ENCODE measurements around the gene ORM1. TPM values are rescaled to one million over a fixed set of nuclear protein-coding genes. Genes with fewer than 3 reads are reported as not detected.

Gene ORM1
- total RNA-seq, 1 experiment from 2014 or later: not detected

DNA sequence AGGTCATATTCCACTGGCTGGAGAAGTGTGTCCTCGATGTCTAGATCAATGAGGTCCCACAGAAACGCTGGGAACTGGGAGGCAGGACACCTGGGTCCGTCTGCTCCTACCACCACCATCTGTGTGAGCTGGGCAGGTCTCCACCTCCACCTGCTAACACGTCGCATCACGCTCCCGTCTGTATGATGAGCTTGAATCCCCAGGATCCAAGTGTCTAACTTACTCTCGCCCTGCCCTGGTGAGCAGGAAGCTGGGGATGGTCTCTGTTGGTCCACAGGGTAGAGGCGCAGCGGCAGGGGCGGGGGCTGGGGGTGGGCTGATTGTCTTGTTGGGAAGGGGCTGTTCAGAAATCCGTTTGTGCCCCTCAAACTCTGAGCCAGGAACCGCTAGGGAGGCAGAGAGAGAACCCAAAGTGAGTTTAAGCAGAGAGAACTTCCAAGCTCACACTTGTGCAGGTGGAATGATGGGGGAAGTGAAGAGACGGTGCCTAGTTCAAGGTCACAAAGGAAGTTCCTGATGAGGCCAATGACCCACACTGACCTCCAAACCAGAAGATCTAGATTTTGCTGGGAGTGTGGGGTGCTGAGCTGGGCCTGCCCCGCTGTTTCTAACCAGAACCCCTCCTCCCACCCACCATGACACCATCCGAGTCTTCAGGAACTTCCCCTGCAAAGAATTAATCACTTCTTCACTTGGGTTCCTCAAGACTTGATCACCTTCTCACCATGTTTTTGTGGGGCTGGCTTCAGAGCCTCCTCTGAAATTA, 27.9 kb downstream of the ORM1 start:
- Histone ChIP-seq H3K27ac (ENCODE audit: low read length) (no peak overlapping the region), H3K4me1 (ENCODE audit: low read length) (peaks cover 12% of the 10 kb centered on the region), H3K79me2 (ENCODE audit: low read length) (no peaks in the 10 kb centered on the region), H3K9me3 (ENCODE audit: low read length) (no peaks in the 10 kb centered on the region), H3K9ac (ENCODE audit: low read length) (no peak overlapping the region), H3K27me3 (ENCODE audit: low read length) (no peaks in the 10 kb centered on the region), H4K20me1 (ENCODE audit: insufficient read depth, low read depth, low read length) (no peaks in the 10 kb centered on the region), H3K9me2 (replicated peaks; ENCODE audit: insufficient read depth, low read length) (no peaks in the 10 kb centered on the region), H3K4me2 (ENCODE audit: low read depth, low read length, poor library complexity, severe bottlenecking) (no peak overlapping the region), H3K4me3 (ENCODE audit: low read length) (no peak overlapping the region), H3K36me3 (ENCODE audit: insufficient read depth, low read length) (peaks cover 54% of the 10 kb centered on the region), H2AFZ (ENCODE audit: low read length) (no peak overlapping the region)
- DNase-seq: no peak

DNA sequence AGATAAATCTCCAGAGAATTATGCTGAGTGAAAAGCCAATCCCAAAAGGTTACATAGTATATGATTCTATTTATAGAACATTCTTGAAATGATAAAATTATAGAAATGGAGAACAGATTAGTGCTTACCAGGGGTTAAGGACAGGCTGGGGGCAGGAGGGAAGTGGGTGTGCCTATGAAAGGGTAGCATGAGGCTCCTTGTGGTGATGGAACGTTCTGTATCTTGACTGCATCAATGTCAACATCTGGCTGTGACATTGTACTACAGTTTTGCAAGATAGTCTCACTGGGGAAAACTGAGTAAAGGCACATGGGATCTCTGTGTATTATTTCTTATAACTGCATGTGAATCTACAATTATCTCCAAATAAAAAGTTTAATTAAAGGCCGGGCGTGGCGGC, 29.0 kb downstream of the ORM1 start:
- no peak overlapping the region for H3K27ac ChIP-seq (ENCODE audit: low read length)

GRCh38 chr9:114355821-114356220, 32.9 kb downstream of the ORM1 start:
- Histone ChIP-seq H3K4me1 (ENCODE audit: low read length) (no peaks in the 10 kb centered on the region), H4K20me1 (ENCODE audit: insufficient read depth, low read depth, low read length) (no peaks in the 10 kb centered on the region), H2AFZ (ENCODE audit: low read length) (no peak overlapping the region), H3K27me3 (ENCODE audit: low read length) (no peaks in the 10 kb centered on the region), H3K9me3 (ENCODE audit: low read length) (no peaks in the 10 kb centered on the region), H3K27ac (ENCODE audit: low read length) (no peak overlapping the region), H3K4me3 (ENCODE audit: low read length) (no peak overlapping the region), H3K79me2 (ENCODE audit: low read length) (0 out of 2 replicates have a peak, but pooled peaks cover 3% of the 10 kb centered on the region), H3K4me2 (ENCODE audit: low read depth, low read length, poor library complexity, severe bottlenecking) (no peak overlapping the region), H3K36me3 (ENCODE audit: insufficient read depth, low read length) (peaks cover 47% of the 10 kb centered on the region), H3K9ac (ENCODE audit: low read length) (no peak overlapping the region), H3K9me2 (replicated peaks; ENCODE audit: insufficient read depth, low read length) (no peaks in the 10 kb centered on the region)
- DNase-seq: no peak

More for the DNA sequence above, 29.0 kb downstream of the ORM1 start:
- Histone ChIP-seq H4K20me1 (ENCODE audit: insufficient read depth, low read depth, low read length) (no peaks in the 10 kb centered on the region), H3K9me2 (replicated peaks; ENCODE audit: insufficient read depth, low read length) (no peaks in the 10 kb centered on the region), H3K4me2 (ENCODE audit: low read depth, low read length, poor library complexity, severe bottlenecking) (no peak overlapping the region), H3K4me3 (ENCODE audit: low read length) (no peak overlapping the region), H3K9me3 (ENCODE audit: low read length) (no peaks in the 10 kb centered on the region), H3K27me3 (ENCODE audit: low read length) (no peaks in the 10 kb centered on the region), H2AFZ (ENCODE audit: low read length) (no peak overlapping the region), H3K36me3 (ENCODE audit: insufficient read depth, low read length) (peaks cover 55% of the 10 kb centered on the region), H3K9ac (ENCODE audit: low read length) (no peak overlapping the region), H3K4me1 (ENCODE audit: low read length) (peaks cover 12% of the 10 kb centered on the region), H3K79me2 (ENCODE audit: low read length) (0 out of 2 replicates have a peak, but pooled peaks cover 3% of the 10 kb centered on the region)
- DNase-seq: no peak

GRCh38 chr9:114356792-114357191, 33.9 kb downstream of the ORM1 start:
- H3K79me2 ChIP-seq (ENCODE audit: low read length): 0 out of 2 replicates have a peak, but pooled peaks cover 3% of the 10 kb centered on the region
- H3K27ac ChIP-seq (ENCODE audit: low read length): no peak overlapping the region

GRCh38 chr9:114357360-114357759, 34.5 kb downstream of the ORM1 start:
- H3K79me2 ChIP-seq (ENCODE audit: low read length): 0 out of 2 replicates have a peak, but pooled peaks cover 3% of the 10 kb centered on the region

More at GRCh38 chr9:114356792-114357191, 33.9 kb downstream of the ORM1 start:
- peaks cover 50% of the 10 kb centered on the region for H3K36me3 ChIP-seq (ENCODE audit: insufficient read depth, low read length)
- H3K9me2 ChIP-seq (replicated peaks; ENCODE audit: insufficient read depth, low read length): no peaks in the 10 kb centered on the region
- H3K4me2 ChIP-seq (ENCODE audit: low read depth, low read length, poor library complexity, severe bottlenecking): no peak overlapping the region
- H4K20me1 ChIP-seq (ENCODE audit: insufficient read depth, low read depth, low read length): no peaks in the 10 kb centered on the region
- H3K9ac ChIP-seq (ENCODE audit: low read length): no peak overlapping the region
- DNase-seq: no peak
- no peaks in the 10 kb centered on the region for H3K27me3 ChIP-seq (ENCODE audit: low read length)
- no peak overlapping the region for H3K4me3 ChIP-seq (ENCODE audit: low read length)
- H3K9me3 ChIP-seq (ENCODE audit: low read length): no peaks in the 10 kb centered on the region
- H3K4me1 ChIP-seq (ENCODE audit: low read length): no peaks in the 10 kb centered on the region
- H2AFZ ChIP-seq (ENCODE audit: low read length): no peak overlapping the region

GRCh38 chr9:114357911-114358328, 35.0 kb downstream of the ORM1 start:
- Histone ChIP-seq H3K79me2 (ENCODE audit: low read length) (0 out of 2 replicates have a peak, but pooled peaks cover 3% of the 10 kb centered on the region), H3K4me1 (ENCODE audit: low read length) (no peaks in the 10 kb centered on the region), H3K9me2 (replicated peaks; ENCODE audit: insufficient read depth, low read length) (no peaks in the 10 kb centered on the region), H3K4me3 (ENCODE audit: low read length) (no peak overlapping the region), H3K27me3 (ENCODE audit: low read length) (no peaks in the 10 kb centered on the region), H3K9ac (ENCODE audit: low read length) (no peak overlapping the region), H3K27ac (ENCODE audit: low read length) (no peak overlapping the region), H3K9me3 (ENCODE audit: low read length) (no peaks in the 10 kb centered on the region), H3K4me2 (ENCODE audit: low read depth, low read length, poor library complexity, severe bottlenecking) (no peak overlapping the region), H4K20me1 (ENCODE audit: insufficient read depth, low read depth, low read length) (no peaks in the 10 kb centered on the region), H3K36me3 (ENCODE audit: insufficient read depth, low read length) (peaks cover 58% of the 10 kb centered on the region), H2AFZ (ENCODE audit: low read length) (no peak overlapping the region)
- DNase-seq: no peak

More at GRCh38 chr9:114357360-114357759, 34.5 kb downstream of the ORM1 start:
- DNase-seq: no peak
- Histone ChIP-seq H3K9ac (ENCODE audit: low read length) (no peak overlapping the region), H2AFZ (ENCODE audit: low read length) (no peak overlapping the region), H3K4me2 (ENCODE audit: low read depth, low read length, poor library complexity, severe bottlenecking) (no peak overlapping the region), H3K4me3 (ENCODE audit: low read length) (no peak overlapping the region), H3K9me2 (replicated peaks; ENCODE audit: insufficient read depth, low read length) (no peaks in the 10 kb centered on the region), H4K20me1 (ENCODE audit: insufficient read depth, low read depth, low read length) (no peaks in the 10 kb centered on the region), H3K27ac (ENCODE audit: low read length) (no peak overlapping the region), H3K36me3 (ENCODE audit: insufficient read depth, low read length) (peaks cover 54% of the 10 kb centered on the region), H3K4me1 (ENCODE audit: low read length) (no peaks in the 10 kb centered on the region), H3K9me3 (ENCODE audit: low read length) (no peaks in the 10 kb centered on the region), H3K27me3 (ENCODE audit: low read length) (no peaks in the 10 kb centered on the region)

DNA sequence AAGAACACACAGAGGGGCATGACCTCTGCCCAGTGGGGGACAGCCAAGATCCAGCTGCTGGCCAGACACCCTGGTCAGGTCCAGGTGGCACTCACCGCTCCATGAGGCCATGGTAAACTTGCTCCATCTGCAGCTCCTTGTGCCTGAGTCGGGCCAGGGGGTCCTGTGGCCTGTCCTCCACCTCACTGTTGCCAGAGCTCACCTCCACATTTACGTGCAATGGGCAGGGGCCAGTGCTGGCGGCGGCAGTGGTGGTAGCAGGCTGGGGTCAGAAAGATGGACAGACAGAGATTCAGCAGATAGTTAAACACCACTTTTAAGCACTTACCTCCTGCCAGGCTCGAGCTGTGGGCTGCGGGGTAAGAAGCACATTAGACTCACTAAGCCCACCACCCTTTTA, 36.9 kb downstream of the ORM1 start:
- Histone ChIP-seq H3K9me2 (replicated peaks; ENCODE audit: insufficient read depth, low read length) (no peaks in the 10 kb centered on the region), H3K27me3 (ENCODE audit: low read length) (no peaks in the 10 kb centered on the region), H3K9me3 (ENCODE audit: low read length) (no peaks in the 10 kb centered on the region), H3K4me2 (ENCODE audit: low read depth, low read length, poor library complexity, severe bottlenecking) (no peak overlapping the region), H3K4me3 (ENCODE audit: low read length) (no peak overlapping the region), H3K79me2 (ENCODE audit: low read length) (peaks cover 5% of the 10 kb centered on the region; the same call in 1 of the 2 replicates), H2AFZ (ENCODE audit: low read length) (no peak overlapping the region), H3K9ac (ENCODE audit: low read length) (no peak overlapping the region), H3K36me3 (ENCODE audit: insufficient read depth, low read length) (peaks cover 66% of the 10 kb centered on the region), H3K4me1 (ENCODE audit: low read length) (peaks cover 14% of the 10 kb centered on the region), H3K27ac (ENCODE audit: low read length) (no peak overlapping the region), H4K20me1 (ENCODE audit: insufficient read depth, low read depth, low read length) (no peaks in the 10 kb centered on the region)
- DNase-seq: no peak

GRCh38 chr9:114361542-114361941, 38.6 kb downstream of the ORM1 start:
- no peak overlapping the region for H3K4me2 ChIP-seq (ENCODE audit: low read depth, low read length, poor library complexity, severe bottlenecking)
- no peak overlapping the region for H3K9ac ChIP-seq (ENCODE audit: low read length)
- no peak overlapping the region for H3K4me3 ChIP-seq (ENCODE audit: low read length)
- peaks cover 31% of the 10 kb centered on the region for H3K4me1 ChIP-seq (ENCODE audit: low read length)
- no peak for DNase-seq
- peaks cover 59% of the 10 kb centered on the region for H3K36me3 ChIP-seq (ENCODE audit: insufficient read depth, low read length)
- no peak overlapping the region for H3K27ac ChIP-seq (ENCODE audit: low read length)
- H4K20me1 ChIP-seq (ENCODE audit: insufficient read depth, low read depth, low read length): no peaks in the 10 kb centered on the region
- no peaks in the 10 kb centered on the region for H3K27me3 ChIP-seq (ENCODE audit: low read length)
- peaks cover 5% of the 10 kb centered on the region; the same call in 1 of the 2 replicates for H3K79me2 ChIP-seq (ENCODE audit: low read length)
- no peaks in the 10 kb centered on the region for H3K9me3 ChIP-seq (ENCODE audit: low read length)
- no peaks in the 10 kb centered on the region for H3K9me2 ChIP-seq (replicated peaks; ENCODE audit: insufficient read depth, low read length)
- no peak overlapping the region for H2AFZ ChIP-seq (ENCODE audit: low read length)
